Limb (tissue), 2 donors: Measurements from ENCODE around the gene KCNK5.

Experiments used
- DNase-seq, 2 donors: peaks; one replicate each; pipeline ENCODE4 v3.0.0-alpha.2; 2016; ENCODE audit errors: extremely low spot score in 2 of 2

KCNK5 gene

DNA sequence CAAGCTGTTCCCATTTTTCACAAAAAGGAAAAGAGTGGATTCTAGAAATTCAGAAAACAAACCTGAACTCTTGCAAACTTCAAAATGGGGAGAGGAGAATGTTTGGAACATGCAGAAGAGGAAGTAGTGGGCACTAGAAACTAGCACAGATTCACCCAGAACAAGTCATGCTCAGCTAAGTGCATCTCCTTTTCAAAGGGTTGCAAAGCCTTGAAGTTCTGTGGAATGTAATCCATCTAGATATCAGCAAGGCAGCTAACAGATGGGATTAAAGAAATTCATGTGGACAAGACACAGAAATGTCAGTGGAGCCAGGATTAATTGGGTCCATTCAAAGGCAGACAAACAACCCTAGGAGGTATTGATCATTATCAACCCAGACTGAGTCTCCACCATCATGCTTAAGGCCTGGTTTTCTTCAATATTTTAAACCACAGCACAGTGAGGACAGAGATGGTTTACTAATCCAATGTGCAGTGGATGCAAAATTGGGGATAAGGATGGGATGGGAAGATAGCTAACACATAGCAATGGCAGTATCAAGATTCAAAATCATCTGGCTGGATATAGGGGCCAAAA is 31.3 kb downstream of the KCNK5 start:
- DNase-seq, result no peak

DNA sequence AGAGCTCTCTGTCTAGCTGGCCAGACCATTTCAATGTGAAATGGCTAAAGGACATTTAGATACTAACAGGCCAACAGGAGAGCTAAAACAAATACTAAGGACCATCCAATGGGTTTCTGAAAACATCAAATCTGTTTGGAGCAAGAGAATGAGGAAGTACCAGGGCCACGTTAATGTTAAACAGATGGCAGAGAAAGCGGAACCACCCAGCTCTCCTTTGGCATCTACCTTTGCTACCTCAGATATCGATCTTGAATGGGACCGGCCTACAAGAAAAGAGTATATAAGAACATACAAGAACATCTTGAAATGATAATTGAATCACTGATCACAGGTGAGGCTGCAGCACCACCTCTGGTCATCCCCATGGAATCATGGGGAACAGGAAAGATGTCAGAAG is 31.8 kb downstream of the KCNK5 start:
- no peak for DNase-seq

DNA sequence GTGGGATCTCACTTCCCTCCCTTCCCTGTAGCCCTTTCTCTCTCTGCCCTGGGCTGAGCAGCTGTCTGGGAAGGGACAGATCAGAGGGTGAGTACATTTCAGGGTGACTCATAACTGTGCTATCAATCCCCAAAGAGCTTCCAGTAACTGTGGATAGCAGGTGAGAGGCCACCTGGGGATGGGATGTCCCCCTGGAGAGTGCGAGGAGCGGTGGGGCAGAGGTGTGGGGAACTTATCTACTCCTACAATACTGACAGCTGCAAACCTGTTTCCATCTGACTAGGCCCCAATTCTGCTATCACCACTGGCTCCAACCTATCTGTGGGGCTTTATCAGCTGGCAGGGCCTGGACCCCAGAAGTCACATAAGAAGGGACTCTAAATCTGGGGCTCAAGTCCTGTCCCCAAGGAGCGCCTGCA is 32.6 kb downstream of the KCNK5 start:
- no peak for DNase-seq

DNA sequence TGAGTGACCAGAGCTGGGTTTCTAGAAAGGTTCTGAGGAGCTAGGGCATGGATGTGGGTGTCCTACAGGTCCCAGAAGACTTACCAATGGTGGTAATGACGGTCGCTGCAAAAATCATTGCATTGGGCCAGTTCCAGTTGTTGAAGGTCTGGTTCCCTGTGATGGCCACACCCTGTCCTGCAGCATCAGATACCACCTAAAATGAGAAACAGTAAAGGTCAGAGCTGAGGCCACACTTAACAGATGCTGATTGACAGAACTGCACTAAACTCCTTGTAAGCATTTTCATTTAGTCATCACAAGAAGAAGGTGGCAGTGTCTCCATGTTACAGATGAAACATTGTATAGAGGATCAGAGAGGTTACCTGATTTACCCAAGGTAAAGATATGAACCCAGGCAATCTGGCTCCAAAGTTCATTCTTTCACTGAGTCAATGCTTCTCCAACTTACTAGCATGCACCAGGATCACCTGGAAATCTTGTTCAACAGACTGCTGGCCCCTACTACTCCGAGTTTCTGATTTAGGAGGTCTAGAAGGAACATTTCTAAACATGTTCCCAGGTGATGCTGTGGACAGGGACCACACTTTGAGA is 33.4 kb downstream of the KCNK5 start:
- no peak for DNase-seq

DNA sequence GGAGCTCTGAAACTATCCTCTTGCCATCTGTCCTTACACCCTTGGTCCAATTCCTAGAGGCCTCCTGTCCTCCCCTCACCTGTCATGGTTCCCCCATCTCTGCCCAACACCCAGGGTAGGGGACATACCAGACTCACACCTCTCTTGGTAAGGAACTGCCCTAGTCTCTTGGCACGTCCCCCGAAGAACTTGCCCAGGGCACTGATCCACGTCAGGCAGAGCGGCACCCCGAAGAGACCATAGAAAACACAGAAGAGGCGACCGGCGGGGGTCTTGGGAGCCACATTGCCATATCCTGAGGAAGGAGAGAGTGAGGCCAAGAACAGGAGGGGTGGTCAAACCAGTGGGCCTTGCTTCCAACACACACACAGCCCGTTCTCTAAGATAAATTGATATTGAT is 34.8 kb downstream of the KCNK5 start:
- no peak for DNase-seq

DNA sequence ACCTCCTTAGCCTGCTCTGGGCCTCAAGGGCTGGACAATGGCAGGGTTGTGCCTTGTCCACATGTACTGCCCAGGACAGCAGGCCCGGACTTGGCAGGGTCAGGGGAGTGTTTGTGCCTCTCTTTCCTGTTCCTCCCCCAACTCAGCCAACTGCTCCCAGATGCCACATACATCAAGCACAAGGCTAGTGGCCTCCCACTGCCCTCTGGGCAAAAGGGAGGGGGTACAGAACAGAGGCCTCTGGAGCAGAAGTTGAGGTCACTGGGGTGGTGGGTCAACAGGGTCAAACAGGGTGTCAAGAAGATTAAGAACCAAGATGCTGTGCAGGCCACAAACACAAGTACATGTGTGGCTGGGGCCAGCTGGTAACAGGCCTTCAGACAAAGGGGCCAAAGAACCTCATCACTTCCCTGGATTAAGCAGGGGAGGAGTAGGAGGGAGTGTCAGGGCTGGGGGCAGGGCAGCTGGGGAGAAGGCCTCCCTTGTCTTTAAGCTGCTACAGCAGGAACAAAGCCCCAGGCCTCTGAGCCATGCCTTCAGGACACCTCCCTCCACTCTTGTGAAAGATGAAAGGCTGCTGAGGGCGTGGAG is 36.0 kb downstream of the KCNK5 start:
- DNase-seq, result no peak

DNA sequence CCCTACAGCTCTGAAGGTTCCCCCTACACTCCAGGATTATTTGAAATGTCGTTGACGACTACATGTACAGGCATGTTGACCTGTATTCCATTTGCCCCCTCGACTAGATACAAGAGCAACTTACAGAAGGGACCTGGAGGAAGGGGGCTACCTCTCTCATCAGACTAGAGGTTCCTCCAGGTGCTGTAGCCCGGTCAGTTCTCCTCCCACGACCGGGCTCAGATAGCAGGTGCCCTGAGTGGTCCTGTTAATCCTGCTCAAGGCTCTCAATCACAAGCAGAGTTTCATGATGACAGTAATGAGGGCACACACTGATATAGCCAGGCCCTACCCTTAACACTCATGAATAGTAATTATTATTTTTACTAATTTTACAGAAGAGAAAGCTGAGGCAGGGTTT is 36.5 kb downstream of the KCNK5 start:
- DNase-seq, result no peak

DNA sequence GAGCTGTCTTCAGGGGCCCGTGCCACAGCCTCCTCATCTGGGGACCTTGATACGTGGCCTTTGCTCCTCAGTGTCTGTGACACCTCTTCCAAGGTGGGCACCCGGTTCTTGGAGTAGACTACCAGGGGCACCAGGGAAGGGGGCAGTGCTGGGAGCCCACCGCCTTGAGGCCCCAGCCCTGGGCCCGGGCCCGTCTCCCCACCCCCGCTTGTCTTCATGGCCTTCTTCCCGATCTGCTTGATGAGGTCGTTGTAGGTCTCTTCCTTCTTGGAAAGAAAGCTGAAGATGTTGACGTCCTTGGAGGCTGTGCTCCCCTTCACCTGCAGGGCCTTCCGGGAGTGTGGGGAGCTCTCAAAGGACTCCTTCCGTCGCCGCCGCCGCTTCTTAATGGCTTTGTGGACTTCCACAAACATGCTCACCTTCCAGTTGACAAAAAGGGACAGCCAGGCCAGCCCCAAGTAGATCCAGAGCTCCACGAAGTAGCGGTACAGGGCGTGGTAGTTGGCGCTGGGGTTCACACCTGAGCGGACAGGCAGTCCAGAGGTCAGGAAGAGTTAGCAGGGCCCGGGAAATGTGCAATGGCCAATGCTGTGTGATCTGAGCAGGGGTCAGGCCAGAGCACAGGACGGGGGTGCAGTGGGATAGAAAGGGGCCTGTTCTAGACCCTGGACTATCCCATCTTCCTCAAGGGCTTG is 37.9 kb downstream of the KCNK5 start:
- DNase-seq, result no peak

DNA sequence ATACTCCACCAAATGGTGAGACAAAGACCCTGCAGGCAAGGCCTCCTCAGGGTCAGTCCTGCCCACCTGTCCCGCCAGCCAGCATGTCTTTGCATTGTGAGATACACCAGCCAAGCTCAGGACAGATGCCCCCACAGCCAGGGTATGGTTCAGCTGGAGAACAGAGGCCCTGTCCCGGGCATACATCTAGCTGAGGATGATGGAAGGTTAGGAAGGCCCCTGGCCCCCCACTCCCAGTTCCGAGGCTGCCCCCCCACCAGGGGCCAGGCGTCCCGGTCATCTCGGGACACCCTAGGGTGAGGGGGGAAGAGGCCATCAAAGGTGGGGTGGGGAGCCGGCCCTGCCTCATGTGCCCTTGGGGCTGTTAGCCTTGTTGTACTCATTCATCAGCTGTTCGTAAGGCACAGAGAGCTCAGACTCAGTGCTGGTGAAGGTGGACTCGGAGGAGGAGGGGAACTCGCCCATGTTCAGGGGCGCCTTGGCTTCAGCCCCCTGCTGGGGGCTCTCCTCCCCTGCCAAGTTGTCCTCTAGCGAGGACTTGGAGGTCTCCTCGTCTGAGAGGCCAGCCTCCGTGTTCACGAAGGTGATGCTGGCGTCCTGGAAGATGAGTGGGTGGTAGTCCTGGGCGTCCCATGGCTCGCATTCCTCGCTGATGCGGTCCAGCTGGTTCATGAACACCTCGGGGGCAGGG is 38.6 kb downstream of the KCNK5 start:
- no peak for DNase-seq

DNA sequence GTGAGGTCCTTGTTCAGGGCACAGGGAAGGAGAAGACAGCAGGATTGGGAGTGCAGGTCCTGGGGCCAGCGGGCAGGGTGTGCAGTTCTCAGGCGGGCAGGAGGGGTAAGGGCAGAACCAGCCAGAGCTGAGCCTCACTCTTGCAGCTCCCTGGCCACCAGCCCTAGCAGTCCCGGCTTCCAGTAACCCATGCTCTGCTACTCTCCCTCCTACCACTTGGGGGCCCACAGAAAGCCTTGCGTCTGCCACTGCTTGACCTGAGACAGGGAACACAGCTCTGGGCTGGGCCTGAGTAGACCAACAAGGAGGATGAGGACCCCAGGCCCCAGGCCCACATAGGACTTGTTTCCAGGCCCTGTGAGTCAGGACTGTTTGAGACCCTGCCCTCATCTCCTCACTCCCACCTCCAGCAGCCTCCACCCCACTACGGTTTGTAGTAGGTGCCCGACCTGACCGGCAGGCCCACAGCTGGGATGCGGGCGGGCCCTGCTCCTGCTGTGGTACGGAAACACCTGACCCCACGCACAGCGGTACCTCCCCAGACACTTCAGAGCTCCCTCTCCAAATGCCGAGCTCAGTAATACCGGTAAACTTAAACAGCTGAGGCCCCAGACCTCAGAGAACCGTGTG is 39.2 kb downstream of the KCNK5 start:
- no peak for DNase-seq

DNA sequence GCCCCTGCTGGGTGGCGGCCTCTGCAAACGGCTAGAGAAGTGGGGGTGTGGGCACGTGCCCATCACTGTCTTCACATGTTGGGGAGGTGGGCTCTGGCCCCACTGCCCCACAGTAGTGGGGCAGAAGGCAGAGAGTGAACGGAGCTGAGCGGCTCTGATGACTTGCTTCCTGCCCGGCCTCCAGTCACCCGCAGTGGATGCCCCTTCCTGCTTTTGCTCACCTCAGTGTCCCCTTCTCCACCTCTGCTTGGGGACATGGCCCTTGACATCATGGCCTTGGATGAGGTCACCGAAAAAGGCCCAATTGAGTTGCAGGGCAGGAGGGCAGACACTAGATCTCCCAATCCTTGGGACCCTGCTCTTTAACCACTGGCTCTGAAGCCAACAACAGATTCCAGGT is 40.1 kb downstream of the KCNK5 start:
- DNase-seq, result no peak

DNA sequence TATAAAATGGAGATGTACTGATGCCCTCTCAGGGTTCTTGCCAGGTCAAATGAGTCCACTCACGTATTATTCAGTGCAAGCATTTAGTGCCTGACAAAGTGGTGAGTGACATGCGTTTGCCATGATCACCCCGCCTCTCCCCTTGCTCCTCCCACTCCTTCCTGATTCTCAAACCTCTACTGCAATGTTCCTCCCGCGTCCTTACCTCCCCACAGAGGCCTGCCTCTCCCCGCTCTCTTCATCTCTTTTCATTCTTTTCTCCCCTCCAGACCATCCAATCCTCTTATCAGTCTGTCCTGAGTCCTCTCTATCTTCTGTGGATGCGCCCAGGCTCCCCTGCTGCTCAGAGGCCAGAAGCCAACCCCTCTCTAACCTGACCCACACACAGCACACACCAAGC is 40.7 kb downstream of the KCNK5 start:
- DNase-seq, result no peak

DNA sequence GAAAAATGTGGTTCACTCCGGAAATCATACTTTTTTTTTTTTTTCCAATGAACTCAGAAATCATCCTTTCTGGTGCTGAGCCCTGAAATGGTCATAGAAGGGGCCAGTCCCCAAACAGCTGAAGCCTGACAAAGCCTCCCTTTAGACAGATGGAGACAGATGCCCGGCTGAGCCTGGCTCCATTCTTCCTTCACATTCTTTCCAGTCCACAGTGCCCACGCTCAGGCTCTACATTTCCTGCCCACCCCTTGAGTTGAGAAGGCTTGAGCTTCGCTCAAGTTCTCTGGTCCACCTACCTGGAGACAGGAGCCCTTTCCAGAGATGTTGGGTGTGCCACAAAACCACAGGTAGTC is 41.2 kb downstream of the KCNK5 start:
- no peak for DNase-seq

DNA sequence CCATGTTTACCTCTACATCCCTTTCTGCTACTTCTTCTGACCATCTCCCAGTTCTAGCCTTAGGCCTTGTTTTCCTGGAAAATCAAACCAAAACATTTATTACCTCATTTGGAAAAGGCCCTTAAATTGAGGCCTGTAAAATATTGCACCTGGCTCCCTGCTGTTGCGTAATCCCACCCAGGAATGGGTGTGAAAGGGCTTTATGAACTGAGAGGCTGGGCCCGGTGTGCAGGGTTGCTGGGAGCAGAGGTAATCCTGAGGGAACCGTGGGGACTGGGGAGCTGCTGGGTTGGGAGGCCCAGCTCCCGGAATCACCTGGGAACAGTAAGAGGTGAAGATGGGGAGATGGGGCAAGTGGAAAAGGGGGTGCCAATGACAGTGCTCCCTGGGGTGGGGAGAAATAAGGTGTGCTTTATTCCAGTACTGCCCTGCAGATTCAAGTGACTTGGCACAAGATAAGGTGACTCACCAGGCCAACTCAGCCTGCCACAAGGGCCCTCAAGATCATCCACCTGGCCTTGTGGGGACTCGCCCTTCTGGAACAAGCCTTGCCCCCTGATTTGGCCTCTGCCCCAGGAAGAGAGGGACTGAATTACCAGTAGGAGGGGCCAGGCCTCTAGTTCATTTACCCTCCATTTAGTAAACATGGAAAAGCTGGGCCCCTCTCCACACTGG is 44.2 kb downstream of the KCNK5 start:
- DNase-seq, result no peak

DNA sequence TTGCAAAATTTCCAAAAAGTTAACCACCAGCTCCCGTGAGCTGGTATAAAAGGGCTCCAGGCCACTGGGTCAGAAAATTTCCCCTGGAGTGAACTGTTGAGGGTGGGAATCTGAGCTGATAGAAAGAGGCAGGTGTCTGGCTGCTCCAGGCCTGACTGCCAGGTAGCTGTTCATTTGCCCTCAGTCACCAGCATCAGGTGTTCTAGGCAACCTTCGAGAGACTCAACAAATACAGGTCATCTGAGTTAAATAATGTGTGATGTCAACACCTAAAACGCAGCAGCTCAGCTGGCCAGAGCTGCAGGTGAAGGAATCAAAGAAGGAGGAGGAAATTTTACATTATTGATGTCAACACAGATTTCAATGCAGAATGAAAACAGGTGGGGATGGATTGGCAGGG is 46.7 kb downstream of the KCNK5 start:
- no peak for DNase-seq

DNA sequence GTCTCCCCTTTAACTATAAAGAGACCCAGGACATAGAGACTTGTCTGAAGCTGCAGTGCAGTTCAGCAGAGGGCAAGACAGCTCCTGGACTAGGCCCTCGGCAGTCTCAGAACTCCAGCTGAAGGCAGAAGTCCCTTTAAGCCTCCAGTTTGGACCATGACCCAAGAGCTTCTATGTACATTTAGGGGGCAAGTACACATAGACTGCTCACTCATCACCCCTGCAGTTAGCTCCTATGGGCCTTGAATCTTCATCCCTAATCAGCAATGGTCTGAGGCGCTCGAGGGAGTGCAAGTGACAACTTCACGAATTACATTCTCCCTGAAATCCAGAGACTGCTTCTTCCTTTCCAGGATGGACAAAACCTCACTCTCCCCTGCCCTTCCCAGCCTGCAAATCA is 47.4 kb downstream of the KCNK5 start:
- no peak for DNase-seq

DNA sequence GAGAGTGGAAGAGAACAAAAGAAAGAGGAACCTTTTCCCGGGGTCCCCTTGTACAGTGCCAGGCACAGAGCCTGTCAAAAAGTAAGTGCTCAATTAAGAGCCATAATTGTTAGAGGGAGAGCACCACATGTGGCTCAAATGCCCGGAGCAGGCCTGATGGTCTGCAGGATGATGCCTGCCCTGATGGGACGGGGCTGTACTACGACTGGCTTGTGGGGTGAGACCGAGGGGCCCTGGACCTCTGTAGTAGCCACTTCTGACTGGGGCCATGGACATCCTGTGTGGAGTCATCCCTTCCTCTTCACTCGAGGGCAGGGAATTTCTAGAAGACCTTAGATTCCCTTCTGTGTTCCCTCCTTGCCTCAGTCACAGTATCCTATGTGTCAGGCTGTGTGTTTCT is 47.9 kb downstream of the KCNK5 start:
- no peak for DNase-seq

DNA sequence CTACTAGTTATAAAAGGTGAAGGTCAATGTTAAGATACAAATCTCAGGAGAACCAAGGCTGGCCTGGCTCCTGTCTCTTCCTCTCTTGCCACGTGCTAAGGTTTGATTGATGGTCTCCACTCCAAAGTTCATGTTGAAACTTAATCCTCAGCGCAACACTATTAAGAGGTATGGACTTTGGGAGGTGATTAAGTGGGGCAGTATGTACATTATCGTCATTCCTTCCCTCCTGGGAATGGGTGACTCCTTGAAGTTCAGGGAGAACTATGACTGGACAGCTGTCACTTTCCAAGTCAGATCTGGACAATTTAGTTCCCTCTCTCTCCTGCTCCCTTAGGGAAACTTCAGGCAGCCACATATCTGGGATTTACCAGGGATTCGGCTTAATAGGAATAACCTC is 50.5 kb downstream of the KCNK5 start:
- no peak for DNase-seq

DNA sequence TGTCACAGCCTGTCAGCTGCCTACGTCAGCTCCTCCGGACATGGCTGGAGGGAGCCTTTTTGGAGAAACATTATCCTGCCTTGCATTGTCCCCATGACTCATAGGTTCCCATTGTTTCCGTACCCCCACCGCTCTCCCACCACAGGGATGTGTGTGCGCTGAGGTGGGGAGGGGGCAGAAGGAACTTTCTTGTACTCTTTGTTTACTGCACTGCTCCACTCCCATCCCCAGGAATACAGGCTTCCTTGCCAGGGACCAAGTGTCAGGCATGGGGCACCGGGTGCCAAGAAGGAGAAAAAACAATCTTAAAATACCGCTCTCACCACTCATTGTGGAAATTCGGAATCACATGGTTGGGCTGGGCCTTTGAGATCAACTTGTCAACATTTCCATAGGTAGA is 51.0 kb downstream of the KCNK5 start:
- no peak for DNase-seq

DNA sequence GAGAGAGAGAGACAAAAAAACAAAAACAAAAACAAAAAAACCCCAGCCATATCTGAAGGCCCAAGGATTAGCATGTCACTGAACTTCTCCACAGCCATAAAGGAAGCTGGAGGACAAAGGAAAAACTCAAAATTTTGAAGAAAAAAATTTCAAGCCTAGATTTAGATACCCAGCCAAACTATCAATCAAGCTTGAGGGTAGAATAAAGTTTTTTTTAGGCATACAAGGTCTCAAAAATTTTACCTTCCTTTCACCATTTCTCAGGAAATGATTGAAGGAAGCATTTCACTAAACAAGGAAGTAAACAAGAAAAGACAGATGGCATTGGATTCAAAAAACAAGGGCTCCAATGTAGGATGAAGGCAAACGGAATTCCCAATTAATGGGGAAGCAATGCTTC is 52.1 kb downstream of the KCNK5 start:
- DNase-seq, result no peak

DNA sequence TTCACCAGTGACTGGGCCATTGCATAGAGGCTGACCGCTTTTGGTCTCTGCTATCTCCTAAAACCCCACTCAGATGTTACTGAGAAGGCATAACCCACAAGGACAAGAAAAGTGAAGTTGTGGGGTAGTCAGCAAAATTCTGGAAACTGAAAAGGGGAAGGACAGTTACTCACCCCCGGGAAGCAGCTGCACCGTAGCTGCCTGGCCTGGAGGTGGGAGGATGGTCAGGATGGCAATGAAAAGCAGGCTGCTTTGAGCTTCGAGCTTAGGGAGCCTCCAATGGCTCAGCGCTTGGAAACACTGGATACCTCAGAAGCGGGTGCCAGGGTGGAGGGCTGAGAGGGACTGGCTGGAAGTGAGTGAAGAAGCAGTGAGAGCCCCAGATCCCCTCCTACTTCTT is 56.0 kb downstream of the KCNK5 start:
- no peak for DNase-seq
